Measurements from ENCODE around the gene MRPS6. TPM values are rescaled to one million over a fixed set of nuclear protein-coding genes. Genes with fewer than 3 reads are reported as not detected.

The MRPS6 gene
- total and polyA plus RNA-seq, 4 donors = 12.1 to 83.0 (median 17.0) TPM

GRCh38 chr21:34122047-34122446 lies 48.7 kb downstream of the MRPS6 start:
- Histone ChIP-seq H3K9me3 (ENCODE audit: control insufficient read depth in 4 of 4, low read length in 3 of 4) (no peaks in the 10 kb centered on the region), H3K4me3 (ENCODE audit: low read depth in 1 of 3, low read length in 3 of 3) (no peak overlapping the region), H3K36me3 (ENCODE audit: control insufficient read depth in 4 of 4, insufficient read depth in 3 of 4, low read depth in 1 of 4, low read length in 3 of 4) (peaks cover 0 to 11% (median 4%) of the 10 kb centered on the region in 4 donors), H3K4me1 (ENCODE audit: control insufficient read depth in 4 of 4, insufficient read depth in 4 of 4, low read length in 3 of 4) (peaks cover 2 to 19% (median 14%) of the 10 kb centered on the region in 4 donors), H3K9ac (ENCODE audit: low read depth in 1 of 2, low read length in 2 of 2) (no peak overlapping the region), H3K27me3 (ENCODE audit: control insufficient read depth in 4 of 4, insufficient read depth in 4 of 4, low read length in 3 of 4) (no peaks in the 10 kb centered on the region), H3K27ac (ENCODE audit: low read depth in 1 of 2, low read length in 2 of 2) (no peak overlapping the region)
- no peak for DNase-seq (ENCODE audit: low spot score)
- TF ChIP-seq ZBTB33 (IDR thresholded peaks at IDR 0.05) = no peak
- no peak for TF ChIP-seq TAF1 (conservative IDR thresholded peaks at IDR 0.05)
- no peak for TF ChIP-seq HNF4G (IDR thresholded peaks at IDR 0.05)
- TF ChIP-seq HNF4A (conservative IDR thresholded peaks at IDR 0.05) = peak; percentile 22 to 42
- peak in 1 of 2 donors; percentile 15 for TF ChIP-seq JUND (IDR thresholded peaks at IDR 0.05)
- no peak for TF ChIP-seq YY1 (IDR thresholded peaks at IDR 0.05)
- no peak for TF ChIP-seq GABPA (IDR thresholded peaks at IDR 0.05 in 1 of 2, conservative IDR thresholded peaks at IDR 0.05 in 1 of 2)
- peak; percentile 49 for TF ChIP-seq SP1 (IDR thresholded peaks at IDR 0.05)
- TF ChIP-seq NR2F2 (IDR thresholded peaks at IDR 0.05) = no peak
- no peak for TF ChIP-seq FOXA1 (IDR thresholded peaks at IDR 0.05)
- TF ChIP-seq EGR1 (IDR thresholded peaks at IDR 0.05; ENCODE audit: low read depth in 2 of 2) = no peak
- TF ChIP-seq FOXA2 (IDR thresholded peaks at IDR 0.05) = no peak
- peak; percentile 35 to 48 for TF ChIP-seq RXRA (IDR thresholded peaks at IDR 0.05)
- no peak for TF ChIP-seq REST (IDR thresholded peaks at IDR 0.05)
- no peak for TF ChIP-seq CTCF (IDR thresholded peaks at IDR 0.05; ENCODE audit: low read depth, low read length, missing input control)
- peak; percentile 27 for TF ChIP-seq ATF3 (IDR thresholded peaks at IDR 0.05)
- TF ChIP-seq RAD21 (IDR thresholded peaks at IDR 0.05) = peak in 1 of 2 donors; percentile 51
- TF ChIP-seq MAX (IDR thresholded peaks at IDR 0.05) = peak; percentile 5
- WGBS = 32% methylated on average over 2 of the region's 2 CpGs

All from liver (tissue), 9 donors.